ENCODE results near the gene P4HB. TPM values are rescaled to one million over a fixed set of nuclear protein-coding genes. Genes with fewer than 3 reads are reported as not detected.

P4HB gene
- total and polyA plus RNA-seq, 10 of the 15 experiments (the other 5 are each of a cell fraction or from before 2014, with no cell fraction given) = 4.7 to 549 (median 361) TPM

DNA sequence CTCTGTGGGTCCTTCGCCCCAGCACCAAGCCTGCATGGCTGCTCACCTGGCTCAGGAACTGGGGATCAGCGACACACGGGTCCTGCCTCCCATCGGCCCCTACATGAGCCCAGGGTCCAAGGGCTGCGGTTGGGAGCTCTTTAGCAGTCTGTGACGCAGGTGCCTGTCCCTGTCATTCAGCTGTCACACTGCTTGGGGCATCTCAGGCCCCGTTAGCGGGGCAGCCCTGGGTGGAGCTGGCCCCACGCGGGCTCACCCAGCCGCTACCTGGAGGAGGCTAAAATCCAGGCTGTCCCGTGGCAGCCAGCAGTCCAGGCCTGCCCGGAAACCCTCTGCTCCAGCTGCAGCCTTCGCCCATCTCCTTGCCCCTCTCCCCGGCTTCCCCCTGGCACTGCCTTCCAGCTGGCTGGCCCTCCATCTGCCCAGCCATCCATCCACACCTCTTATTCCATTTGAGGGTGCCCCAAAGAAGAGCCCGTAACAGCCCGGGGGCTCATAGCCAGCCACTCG is 53.1 kb downstream of the P4HB start:
- H4K20me1 ChIP-seq (ENCODE audit: control insufficient read depth, insufficient read depth) = no peaks in the 10 kb centered on the region
- no peaks in the 10 kb centered on the region for H3K36me3 ChIP-seq (ENCODE audit: control insufficient read depth in 2 of 2, insufficient read depth in 2 of 2, low read length in 1 of 2)
- no TSS peak for BruUV-seq (replicated peaks)
- RAD21 ChIA-PET (ENCODE audit: unreplicated experiment) = no interaction called here
- peaks cover 1 to 2% of the 10 kb centered on the region in 2 experiments; a peak in 1 of 4 replicates for H3K27me3 ChIP-seq (replicated peaks in 1 of 2; ENCODE audit: control insufficient read depth in 2 of 2, insufficient read depth in 2 of 2, low read length in 1 of 2)
- POLR2A ChIA-PET = no interaction called here
- no peak overlapping the region for H3K4me3 ChIP-seq
- in situ Hi-C loops (cut with MboI) (no loop called here), intact Hi-C loops (cut with micrococcal nuclease; ENCODE audit: unreplicated experiment) (no loop called here)
- no peak for DNase-seq (ENCODE audit: low read depth, low spot score)
- no peak overlapping the region for H3K9ac ChIP-seq (ENCODE audit: control insufficient read depth, insufficient read depth, low read length)
- H3K9me3 ChIP-seq (replicated peaks; ENCODE audit: control insufficient read depth, insufficient read depth, low read length) = no peaks in the 10 kb centered on the region
- peak; percentile 9; the same call in 2 of the 3 replicates for ATAC-seq
- no peaks in the 10 kb centered on the region for H3K79me2 ChIP-seq (ENCODE audit: control insufficient read depth, insufficient read depth, low read length)
- no peaks in the 10 kb centered on the region for H3K4me1 ChIP-seq (ENCODE audit: control insufficient read depth, insufficient read depth, low read length)
- SMC1A ChIA-PET (ENCODE audit: uncharacterized antibody, unreplicated experiment) = no interaction called here
- no peak for TF ChIP-seq SIN3A (IDR thresholded peaks at IDR 0.05; ENCODE audit: low read depth, low read length)
- TF ChIP-seq, protein P1, sequence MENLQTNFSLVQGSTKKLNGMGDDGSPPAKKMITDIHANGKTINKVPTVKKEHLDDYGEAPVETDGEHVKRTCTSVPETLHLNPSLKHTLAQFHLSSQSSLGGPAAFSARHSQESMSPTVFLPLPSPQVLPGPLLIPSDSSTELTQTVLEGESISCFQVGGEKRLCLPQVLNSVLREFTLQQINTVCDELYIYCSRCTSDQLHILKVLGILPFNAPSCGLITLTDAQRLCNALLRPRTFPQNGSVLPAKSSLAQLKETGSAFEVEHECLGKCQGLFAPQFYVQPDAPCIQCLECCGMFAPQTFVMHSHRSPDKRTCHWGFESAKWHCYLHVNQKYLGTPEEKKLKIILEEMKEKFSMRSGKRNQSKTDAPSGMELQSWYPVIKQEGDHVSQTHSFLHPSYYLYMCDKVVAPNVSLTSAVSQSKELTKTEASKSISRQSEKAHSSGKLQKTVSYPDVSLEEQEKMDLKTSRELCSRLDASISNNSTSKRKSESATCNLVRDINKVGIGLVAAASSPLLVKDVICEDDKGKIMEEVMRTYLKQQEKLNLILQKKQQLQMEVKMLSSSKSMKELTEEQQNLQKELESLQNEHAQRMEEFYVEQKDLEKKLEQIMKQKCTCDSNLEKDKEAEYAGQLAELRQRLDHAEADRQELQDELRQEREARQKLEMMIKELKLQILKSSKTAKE (IDR thresholded peaks at IDR 0.05; ENCODE audit: low read depth, poor library complexity, severe bottlenecking) = no peak
- TF ChIP-seq DPF2 (IDR thresholded peaks at IDR 0.05) = no peak
- TF ChIP-seq, protein P2, sequence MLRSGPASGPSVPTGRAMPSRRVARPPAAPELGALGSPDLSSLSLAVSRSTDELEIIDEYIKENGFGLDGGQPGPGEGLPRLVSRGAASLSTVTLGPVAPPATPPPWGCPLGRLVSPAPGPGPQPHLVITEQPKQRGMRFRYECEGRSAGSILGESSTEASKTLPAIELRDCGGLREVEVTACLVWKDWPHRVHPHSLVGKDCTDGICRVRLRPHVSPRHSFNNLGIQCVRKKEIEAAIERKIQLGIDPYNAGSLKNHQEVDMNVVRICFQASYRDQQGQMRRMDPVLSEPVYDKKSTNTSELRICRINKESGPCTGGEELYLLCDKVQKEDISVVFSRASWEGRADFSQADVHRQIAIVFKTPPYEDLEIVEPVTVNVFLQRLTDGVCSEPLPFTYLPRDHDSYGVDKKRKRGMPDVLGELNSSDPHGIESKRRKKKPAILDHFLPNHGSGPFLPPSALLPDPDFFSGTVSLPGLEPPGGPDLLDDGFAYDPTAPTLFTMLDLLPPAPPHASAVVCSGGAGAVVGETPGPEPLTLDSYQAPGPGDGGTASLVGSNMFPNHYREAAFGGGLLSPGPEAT (IDR thresholded peaks at IDR 0.05; ENCODE audit: low read depth) = no peak
- TF ChIP-seq SMC3 (IDR thresholded peaks at IDR 0.05; ENCODE audit: borderline replicate concordance, low read length) = no peak
- TF ChIP-seq JUNB (IDR thresholded peaks at IDR 0.05) = no peak
- TF ChIP-seq WRNIP1 (IDR thresholded peaks at IDR 0.05; ENCODE audit: borderline replicate concordance, low read depth, low read length) = no peak
- TF ChIP-seq CBX3 (IDR thresholded peaks at IDR 0.05; ENCODE audit: borderline replicate concordance, low read depth) = no peak
- no peak for TF ChIP-seq CREM (IDR thresholded peaks at IDR 0.05; ENCODE audit: low read depth)
- TF ChIP-seq, protein P3, sequence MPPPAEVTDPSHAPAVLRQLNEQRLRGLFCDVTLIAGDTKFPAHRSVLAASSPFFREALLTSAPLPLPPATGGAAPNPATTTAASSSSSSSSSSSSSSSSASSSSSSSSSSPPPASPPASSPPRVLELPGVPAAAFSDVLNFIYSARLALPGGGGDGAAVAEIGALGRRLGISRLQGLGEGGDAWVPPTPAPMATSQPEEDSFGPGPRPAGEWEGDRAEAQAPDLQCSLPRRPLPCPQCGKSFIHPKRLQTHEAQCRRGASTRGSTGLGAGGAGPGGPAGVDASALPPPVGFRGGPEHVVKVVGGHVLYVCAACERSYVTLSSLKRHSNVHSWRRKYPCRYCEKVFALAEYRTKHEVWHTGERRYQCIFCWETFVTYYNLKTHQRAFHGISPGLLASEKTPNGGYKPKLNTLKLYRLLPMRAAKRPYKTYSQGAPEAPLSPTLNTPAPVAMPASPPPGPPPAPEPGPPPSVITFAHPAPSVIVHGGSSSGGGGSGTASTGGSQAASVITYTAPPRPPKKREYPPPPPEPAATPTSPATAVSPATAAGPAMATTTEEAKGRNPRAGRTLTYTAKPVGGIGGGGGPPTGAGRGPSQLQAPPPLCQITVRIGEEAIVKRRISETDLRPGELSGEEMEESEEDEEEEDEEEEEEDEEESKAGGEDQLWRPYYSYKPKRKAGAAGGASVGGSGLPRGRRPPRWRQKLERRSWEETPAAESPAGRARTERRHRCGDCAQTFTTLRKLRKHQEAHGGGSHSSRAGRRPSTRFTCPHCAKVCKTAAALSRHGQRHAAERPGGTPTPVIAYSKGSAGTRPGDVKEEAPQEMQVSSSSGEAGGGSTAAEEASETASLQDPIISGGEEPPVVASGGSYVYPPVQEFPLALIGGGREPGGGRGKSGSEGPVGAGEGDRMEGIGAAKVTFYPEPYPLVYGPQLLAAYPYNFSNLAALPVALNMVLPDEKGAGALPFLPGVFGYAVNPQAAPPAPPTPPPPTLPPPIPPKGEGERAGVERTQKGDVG (CRISPR knock-in tag; IDR thresholded peaks at IDR 0.05) = no peak
- no peak for TF ChIP-seq EZH2 (IDR thresholded peaks at IDR 0.05; ENCODE audit: borderline replicate concordance, control insufficient read depth, low read depth, low read length)
- TF ChIP-seq CEBPB (IDR thresholded peaks at IDR 0.05; ENCODE audit: borderline replicate concordance in 1 of 2, low read depth in 2 of 2, low read length in 2 of 2) = no peak
- TF ChIP-seq, protein P4, sequence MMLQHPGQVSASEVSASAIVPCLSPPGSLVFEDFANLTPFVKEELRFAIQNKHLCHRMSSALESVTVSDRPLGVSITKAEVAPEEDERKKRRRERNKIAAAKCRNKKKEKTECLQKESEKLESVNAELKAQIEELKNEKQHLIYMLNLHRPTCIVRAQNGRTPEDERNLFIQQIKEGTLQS (IDR thresholded peaks at IDR 0.05; ENCODE audit: borderline replicate concordance, extremely low read depth, low read depth, low read length) = no peak
- no peak for TF ChIP-seq CHD4 (IDR thresholded peaks at IDR 0.05)
- TF ChIP-seq HCFC1 (IDR thresholded peaks at IDR 0.05; ENCODE audit: low read length) = no peak
- no peak overlapping the region for H3K4me2 ChIP-seq (ENCODE audit: control insufficient read depth, insufficient read depth)
- FAIRE-seq = no peak
- no peak overlapping the region for H3K27ac ChIP-seq (ENCODE audit: control insufficient read depth, insufficient read depth)
- H2AFZ ChIP-seq (ENCODE audit: control insufficient read depth, low read depth, low read length) = no peak overlapping the region
- CTCF ChIA-PET = no interaction called here
- WGBS (ENCODE audit: insufficient coverage, insufficient replicate concordance, low lambda C conversion rate, missing lambda C conversion rate) = 32% methylated on average over 18 of the region's 18 CpGs
